Measurements from ENCODE around the gene TMEM191C.
"Not testable (repeated sequence)": the region's sequence is repeated elsewhere in the genome, so short reads cannot be mapped to it uniquely, and the experiment has no call there.

TMEM191C gene

DNA sequence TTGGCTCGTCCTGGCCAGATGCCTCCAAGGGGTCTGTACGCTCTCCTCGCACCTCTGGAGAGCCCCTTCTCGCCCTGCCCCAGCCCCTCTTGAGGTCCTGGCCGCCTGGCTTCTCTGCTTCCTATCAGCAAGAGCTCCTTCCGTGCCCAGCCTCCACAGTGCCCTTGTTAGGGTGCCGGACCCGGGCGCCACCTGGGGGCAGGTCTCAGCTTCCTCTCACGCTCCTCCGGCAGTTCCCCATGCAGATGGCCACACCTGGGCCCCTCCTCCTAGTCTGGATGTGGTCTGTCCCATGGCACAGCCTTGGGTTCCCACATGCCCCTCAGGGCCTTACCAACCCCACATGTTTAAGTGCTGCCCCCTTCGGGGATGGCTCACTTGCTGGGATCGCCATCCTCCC lies 6.5 kb downstream of the TMEM191C start:
- DNase-seq (ENCODE audit: low read depth), result not testable (repeated sequence)

DNA sequence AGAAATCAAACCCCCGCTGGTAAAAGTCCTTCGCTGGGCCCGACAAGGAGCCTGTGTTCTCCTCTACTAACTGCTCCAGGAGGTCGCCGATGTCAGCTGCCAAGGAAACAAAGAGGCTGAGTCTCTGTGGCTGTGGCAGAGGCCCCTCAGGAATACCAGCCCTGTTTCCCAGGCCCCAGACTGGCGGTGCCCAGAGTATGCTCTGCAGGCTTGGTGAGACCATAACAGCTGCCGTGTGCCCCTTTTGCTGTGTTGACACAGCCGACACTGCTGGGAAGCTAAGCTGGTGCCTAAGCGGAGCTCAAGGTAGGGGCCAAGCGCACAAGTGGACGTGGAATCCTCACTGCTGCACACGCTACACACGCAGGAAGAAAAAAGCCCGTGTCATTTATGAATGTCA lies 16.9 kb downstream of the TMEM191C start:
- DNase-seq (ENCODE audit: low read depth), result not testable (repeated sequence)

DNA sequence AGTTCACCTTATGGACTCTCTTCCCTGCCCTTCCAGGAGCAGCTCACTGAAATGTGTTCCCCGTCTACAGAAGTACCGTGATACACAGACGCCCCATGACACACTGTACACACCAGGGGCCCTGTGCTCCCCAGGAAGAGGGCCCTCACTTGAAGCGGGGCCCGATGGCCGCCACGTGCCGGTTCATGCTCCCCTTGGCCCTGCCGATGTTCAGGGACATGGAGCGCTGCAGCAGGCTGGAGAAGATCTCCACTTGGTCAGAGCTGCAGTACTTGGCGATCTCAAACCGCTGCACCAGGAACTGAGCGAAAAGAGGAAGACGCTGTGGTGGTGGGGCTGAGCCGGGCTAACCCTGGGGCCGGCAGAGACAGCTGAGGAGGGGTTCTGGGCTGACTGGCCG lies 20.5 kb downstream of the TMEM191C start:
- DNase-seq (ENCODE audit: low read depth), result not testable (repeated sequence)

DNA sequence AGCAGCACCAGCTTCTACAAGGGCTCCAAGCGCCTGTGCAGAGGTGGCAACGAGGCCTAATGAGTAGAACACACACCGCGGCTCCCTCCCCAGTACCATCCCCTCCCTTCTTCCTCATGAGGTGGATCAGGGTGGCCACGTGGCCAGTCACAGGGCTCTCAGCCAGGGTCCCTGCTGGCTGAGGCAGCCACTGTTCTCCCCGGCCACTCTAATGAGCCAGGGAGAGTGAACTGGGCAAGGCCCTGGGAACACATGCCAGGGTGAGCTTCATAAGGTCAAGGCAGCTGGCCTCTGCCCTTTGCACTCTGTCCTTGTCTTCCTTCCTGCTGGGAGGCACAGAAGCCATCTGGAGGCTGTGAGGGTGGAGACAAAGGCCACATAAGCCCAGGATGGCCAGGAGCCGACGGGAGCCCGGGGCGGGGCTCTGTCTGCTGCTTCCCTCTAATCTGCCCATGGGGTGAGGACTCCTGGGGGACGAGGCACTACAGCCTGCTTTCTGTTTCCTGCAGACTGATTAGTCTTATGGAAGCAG lies 22.0 kb downstream of the TMEM191C start:
- DNase-seq (ENCODE audit: low read depth), result not testable (repeated sequence)

DNA sequence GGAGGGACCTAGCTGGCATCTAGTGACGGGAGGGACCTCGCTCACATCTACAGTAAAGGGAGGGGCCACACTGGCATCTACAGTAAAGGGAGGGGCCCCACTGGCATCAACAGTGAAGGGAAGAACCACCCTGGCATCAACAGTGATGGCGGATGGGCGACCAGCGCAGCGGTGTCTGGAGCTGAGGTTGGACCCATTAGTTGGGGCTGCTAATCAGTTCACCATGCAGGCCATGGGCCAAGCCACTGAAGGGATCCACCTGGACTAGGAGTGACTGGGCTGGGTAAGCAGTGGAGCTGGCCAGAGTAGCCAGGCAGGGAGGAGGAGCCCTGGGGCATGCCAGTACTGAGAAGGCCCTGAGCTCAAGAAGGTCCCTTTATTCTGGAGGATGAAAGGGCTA lies 23.4 kb downstream of the TMEM191C start:
- not testable (repeated sequence) for DNase-seq (ENCODE audit: low read depth)

DNA sequence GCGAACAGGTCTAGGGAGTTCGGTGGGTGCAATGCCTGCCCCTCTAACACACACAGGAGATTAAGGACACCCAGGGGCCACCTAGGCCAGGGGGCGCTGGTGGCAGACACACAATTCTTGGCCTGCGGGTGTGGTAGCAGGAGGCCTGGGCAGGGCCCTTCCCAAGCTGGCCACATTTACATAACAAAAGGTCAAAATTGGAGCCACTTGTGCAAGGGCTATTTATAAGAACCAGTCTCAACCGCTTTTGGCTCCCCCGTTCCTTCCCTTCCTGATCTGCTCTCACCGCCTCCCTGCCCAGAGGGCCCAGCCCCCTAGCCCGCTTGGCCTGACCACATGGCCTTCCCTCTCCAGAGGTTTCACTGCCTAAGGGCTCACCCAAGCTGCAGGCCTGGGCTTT lies 25.1 kb downstream of the TMEM191C start:
- DNase-seq (ENCODE audit: low read depth), result not testable (repeated sequence)

DNA sequence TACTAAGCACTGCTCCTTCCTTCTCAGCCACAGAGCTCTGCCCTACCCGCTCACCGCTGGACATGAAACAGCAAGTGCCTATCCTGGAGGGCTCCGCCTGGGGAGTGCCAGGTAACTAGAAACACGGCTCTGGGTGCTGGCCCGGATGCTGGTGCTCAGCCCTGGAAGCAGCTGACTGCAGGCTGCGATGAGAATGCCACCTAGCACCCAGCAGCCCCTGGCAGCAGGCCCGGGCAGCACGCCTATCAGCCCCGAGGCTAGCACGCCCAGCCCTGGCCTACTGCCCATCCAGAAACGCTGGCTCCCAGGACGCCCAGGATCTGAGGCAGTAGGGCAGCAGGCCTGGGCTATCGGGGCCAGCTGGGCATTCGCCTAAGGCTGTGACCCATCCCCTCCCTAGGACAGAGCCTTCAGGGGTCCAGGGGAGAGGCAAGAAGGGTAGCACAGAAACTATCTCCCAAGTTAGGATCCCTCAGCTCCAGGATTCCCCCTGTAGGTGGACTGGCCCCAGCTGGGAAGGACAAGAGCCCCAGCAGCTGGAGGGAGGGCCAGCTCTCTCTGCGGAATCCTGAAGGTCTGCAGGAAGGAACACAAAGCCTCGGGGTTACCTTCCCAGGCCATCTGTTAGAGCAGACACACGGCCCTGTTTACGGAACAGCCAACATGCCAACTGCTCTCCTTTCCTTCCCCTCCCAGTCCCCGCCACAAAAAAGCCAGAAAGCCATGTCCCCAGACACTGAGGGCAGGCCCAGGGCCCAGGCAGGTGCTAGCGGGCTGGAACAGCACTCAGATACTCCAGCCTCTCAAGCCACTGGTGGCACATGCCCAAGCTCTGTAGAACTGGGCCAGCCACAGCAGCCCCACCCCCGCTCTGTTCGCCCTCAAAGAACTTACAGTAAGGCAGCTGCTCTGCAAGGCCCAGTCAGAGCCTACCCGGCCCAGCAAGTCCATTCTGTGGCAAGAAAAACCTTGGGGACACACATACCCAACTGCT lies 26.9 kb downstream of the TMEM191C start:
- not testable (repeated sequence) for DNase-seq (ENCODE audit: low read depth)

DNA sequence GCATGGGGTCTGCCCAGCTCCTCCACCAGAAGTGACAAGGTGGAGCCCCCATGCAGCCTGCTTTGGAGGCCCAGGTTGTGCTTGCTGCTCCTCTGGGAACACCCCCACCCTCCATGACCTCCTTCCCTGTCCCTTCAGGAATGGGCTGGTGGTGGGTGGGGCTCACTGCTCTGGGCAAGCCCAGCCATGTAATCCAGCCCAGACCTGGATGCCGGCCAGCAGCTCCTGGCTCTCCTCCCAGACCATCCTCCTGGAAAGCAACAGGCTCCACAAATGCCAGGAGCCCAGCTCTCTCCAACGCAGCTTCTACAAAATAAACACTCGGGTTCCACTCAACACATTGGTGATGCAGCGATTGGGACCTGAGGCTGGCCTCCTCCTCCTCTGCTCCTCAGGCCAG lies 30.8 kb downstream of the TMEM191C start:
- not testable (repeated sequence) for DNase-seq (ENCODE audit: low read depth)

DNA sequence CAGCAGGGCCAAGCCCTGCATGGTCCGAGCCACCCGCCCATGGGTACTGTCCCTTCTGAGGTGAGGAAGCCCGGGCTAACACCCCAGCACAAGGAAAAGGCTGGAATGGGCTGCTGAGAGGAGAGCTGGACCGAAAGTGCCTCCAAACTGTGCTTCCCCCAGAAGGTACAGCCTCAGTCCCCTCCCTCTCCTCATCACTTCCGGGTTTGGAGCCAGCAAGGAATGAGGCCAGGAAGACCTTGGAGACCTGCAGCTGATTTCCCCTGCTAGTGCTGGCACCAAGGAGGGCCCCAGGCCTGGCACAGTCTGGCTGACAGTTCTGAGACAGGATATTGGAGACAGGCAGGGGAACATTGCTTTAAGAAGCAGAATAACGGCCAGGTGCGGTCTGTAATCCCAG lies 31.3 kb downstream of the TMEM191C start:
- not testable (repeated sequence) for DNase-seq (ENCODE audit: low read depth)

DNA sequence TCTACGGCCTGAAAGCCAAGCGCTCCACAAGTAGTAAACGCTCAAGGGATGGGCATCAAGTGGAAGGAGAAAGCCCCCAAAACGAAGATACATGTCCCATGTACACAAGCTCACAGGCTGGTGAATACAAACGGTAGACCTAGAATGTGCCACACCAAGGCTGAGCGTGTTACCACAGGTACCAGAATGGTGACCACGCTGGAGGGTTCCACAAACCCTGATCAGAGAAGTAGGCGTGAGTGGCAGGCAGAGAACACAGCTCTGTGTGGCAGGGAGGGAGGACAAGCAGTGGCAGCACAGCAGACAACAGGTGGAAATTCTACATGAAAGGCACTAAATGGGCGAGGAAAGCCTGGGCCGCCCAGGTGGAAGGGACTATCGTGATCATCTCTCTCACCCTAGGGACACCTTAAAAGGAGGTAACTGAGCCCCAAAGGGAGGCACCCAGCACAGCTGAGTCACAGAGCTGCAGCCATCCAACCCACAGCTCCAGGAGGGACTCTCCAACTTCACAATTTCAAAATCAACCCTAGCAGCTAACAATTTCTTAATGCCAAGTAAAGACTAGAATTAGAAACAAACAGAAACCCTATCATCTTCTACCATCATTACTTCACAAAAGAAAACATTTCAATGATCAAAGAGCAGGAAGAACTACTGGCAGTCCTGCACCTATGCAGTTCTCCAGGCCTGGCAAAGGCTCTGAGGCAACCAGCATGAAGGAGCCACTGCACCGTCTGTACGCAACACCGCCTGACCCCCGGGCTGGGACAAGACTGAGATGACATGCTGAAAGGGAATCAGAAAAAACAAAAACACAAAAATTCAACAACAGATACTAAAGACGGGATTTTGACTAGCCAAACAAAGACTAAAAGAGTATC lies 32.7 kb downstream of the TMEM191C start:
- DNase-seq (ENCODE audit: low read depth), result not testable (repeated sequence)

DNA sequence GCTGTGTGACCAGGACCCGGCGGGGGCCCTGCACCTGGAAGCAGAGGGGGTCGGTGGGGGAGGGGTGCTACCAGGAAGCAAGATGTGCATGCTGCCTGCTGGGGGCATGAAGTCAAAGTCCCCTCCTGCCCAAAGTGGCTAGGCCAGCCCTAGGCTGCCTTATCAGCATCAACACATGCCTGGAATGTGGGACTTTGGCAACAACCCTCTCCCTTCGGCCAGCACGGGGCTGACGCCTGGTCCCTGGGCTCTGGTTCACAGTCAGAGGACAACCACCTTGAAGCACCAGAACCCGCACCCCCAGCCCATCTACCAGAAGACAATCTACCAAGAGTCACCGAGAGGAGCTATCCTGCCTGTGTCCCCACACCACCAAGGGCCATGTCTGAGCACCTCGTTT lies 43.2 kb downstream of the TMEM191C start:
- not testable (repeated sequence) for DNase-seq (ENCODE audit: low read depth)

DNA sequence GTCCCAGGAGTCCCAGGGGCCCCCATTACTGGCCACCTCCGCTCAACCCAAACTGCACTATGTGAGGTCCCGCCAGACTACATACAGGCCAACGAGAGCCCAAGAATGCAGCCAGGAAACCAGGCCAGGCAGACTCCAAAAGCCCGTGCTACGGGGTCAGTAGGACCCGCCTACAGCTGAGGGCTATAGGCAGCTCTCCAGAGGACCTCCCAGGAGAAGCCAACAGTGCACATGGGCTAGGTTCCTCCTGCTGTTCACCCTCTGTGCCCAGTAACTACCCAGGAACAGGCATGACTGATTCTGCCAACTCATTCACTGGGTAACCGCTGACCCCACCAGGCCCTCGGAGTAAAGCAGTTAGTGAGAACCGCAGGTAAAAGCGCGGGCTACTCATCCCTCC lies 44.8 kb downstream of the TMEM191C start:
- not testable (repeated sequence) for DNase-seq (ENCODE audit: low read depth)

DNA sequence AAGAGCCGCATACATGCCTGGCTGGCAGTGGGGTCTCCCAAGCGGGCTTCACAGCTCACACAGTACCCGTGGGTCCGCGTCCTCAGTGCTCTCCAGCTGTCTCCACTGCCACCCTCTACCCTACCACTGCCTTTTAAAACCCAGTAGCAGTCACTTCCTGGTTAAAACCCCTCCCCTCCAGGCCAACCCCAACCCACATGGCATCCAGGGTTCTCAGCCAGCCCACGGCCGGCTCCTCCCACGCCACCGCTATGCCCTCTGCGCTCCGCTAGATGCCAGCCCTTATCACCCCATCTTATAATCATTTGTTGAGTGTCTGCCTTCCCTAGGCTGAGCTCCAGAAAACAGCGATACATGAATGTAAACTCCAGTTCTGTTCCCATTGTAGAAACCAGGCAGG lies 46.9 kb downstream of the TMEM191C start:
- DNase-seq (ENCODE audit: low read depth), result not testable (repeated sequence)

DNA sequence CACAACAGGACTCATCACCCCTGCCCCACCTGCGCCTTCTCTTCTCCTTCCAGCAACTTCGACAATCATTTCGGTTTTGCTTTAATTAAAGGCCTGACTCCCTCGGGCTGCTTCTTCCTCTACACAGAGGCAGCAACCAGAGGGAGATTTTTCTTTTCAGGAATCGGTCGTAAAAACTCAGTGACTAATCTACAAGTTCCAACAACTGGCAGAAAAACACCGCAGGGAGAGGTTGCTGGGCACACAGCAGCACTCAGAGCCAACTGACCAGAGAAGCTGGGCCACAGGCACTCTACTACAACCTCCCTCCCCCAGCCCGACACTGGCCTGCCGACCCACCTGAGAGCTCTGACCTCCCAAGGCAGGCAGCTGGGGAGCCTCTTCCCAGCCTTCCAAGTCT lies 48.0 kb downstream of the TMEM191C start:
- not testable (repeated sequence) for DNase-seq (ENCODE audit: low read depth)

DNA sequence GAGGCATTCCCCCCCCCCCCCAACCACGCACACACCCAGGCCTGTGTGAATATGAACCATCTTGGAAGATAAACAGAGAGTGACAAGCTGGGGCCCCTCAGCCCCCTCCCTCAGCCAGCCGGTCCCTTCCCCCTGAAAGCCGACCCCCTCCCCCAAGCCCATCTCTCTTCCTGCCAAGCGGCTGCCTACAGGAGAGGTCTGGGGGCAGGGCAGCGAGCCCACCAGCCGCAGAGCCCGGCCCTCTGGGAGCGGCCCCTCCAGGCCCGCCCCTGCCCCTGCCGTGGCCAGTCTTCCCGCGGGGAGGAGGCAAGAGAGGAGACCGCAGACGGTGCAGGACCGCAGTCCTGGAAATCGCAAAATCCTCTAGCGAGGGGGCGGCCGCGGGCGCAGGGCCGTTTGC lies 49.3 kb downstream of the TMEM191C start:
- DNase-seq (ENCODE audit: low read depth), result not testable (repeated sequence)

DNA sequence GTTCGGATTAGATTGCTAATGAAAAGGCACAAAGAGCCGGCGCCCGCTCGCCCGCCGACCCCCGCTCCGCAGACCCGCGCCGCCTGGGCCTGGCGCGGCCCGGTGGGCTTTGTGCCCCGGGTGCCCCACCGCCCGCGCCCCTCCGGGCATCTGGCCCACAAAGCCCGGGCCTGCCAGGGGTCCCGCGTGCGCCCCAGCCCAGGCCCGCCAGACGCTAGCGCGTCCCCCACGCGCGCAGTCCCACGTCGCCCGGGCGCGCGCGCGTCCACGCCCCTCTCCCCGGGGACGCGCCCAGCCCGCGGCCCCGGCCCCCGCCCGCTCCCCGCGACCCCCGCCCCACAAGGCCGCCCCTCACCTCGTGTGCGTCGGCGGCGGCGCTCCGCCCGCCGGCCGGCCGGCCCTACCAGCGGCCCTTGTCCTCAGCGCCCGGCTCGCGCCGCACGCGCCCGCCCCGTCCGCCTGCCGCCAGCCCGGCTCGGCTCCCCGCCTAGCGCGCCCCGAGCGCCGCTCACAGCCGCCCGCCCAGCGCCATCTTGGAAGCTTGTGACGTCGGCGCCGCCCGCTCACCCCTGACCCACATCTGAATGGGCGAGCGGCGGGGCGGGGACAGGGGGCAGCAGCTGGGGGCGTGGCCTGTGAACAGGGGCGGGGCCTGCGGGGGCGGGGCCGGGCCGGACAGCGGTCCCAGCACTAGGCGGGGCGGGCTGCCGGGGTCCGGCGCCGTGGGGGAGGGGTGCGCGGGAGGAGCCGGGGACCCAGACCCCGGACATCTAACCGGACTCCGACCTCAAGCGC lies 50.0 kb downstream of the TMEM191C start:
- not testable (repeated sequence) for DNase-seq (ENCODE audit: low read depth)

All from GM04504 (cell line).